ENCODE measurements around the gene POU6F2. TPM values are rescaled to one million over a fixed set of nuclear protein-coding genes. Genes with fewer than 3 reads are reported as not detected.

Gene POU6F2
- total and polyA plus RNA-seq, 8 donors = 0.37 TPM; not detected in 7

- Histone ChIP-seq H3K4me3 (no peak overlapping the region), H3K4me1 (no peaks in the 10 kb centered on the region), H3K36me3 (no peaks in the 10 kb centered on the region), H3K27me3 (no peaks in the 10 kb centered on the region), H3K27ac (no peak overlapping the region), H3K9me3 (no peaks in the 10 kb centered on the region)
- DNase-seq = no peak
- TF ChIP-seq EP300 (IDR thresholded peaks at IDR 0.05) (no peak), POLR2AphosphoS5 (IDR thresholded peaks at IDR 0.05) (no peak), CTCF (IDR thresholded peaks at IDR 0.05) (no peak), POLR2A (IDR thresholded peaks at IDR 0.05) (no peak)
- intact Hi-C loops (cut with DNase I; ENCODE audit: low total_unique reads) = no loop called here
- 73 to 77% (median 76%) methylated on average over 3 of the region's 3 CpGs for WGBS, 5 donors
Observed at GRCh38 chr7:39288303-39288702, 310.6 kb downstream of the POU6F2 start.

- 51 to 60% (median 58%) methylated on average over 10 of the region's 10 CpGs for WGBS, 5 donors
- Histone ChIP-seq H3K27ac (no peak overlapping the region), H3K4me1 (no peaks in the 10 kb centered on the region), H3K4me3 (no peak overlapping the region), H3K9me3 (no peaks in the 10 kb centered on the region), H3K36me3 (no peaks in the 10 kb centered on the region), H3K27me3 (no peaks in the 10 kb centered on the region)
- DNase-seq = peak in 1 of 2 donors; percentile 9
- TF ChIP-seq CTCF (IDR thresholded peaks at IDR 0.05) = no peak
- no peak for TF ChIP-seq POLR2A (IDR thresholded peaks at IDR 0.05)
- no peak for TF ChIP-seq POLR2AphosphoS5 (IDR thresholded peaks at IDR 0.05)
- TF ChIP-seq EP300 (IDR thresholded peaks at IDR 0.05) = no peak
- intact Hi-C loops (cut with DNase I; ENCODE audit: low total_unique reads) = no loop called here
Observed at GRCh38 chr7:39291628-39292410, 314.1 kb downstream of the POU6F2 start.

GRCh38 chr7:39293056-39293823 lies 315.5 kb downstream of the POU6F2 start:
- WGBS, 5 donors = 78 to 84% (median 81%) methylated on average over 25 to 26 of the region's 26 CpGs
- TF ChIP-seq CTCF (IDR thresholded peaks at IDR 0.05) (no peak), POLR2A (IDR thresholded peaks at IDR 0.05) (no peak), EP300 (IDR thresholded peaks at IDR 0.05) (no peak), POLR2AphosphoS5 (IDR thresholded peaks at IDR 0.05) (no peak)
- Histone ChIP-seq H3K9me3 (no peaks in the 10 kb centered on the region), H3K27ac (no peak overlapping the region), H3K4me1 (no peaks in the 10 kb centered on the region), H3K36me3 (no peaks in the 10 kb centered on the region), H3K27me3 (no peaks in the 10 kb centered on the region), H3K4me3 (no peak overlapping the region)
- no peak for DNase-seq
- intact Hi-C loops (cut with DNase I; ENCODE audit: low total_unique reads) = no loop called here

GRCh38 chr7:39294022-39294421 lies 316.3 kb downstream of the POU6F2 start:
- Histone ChIP-seq H3K9me3 (no peaks in the 10 kb centered on the region), H3K4me1 (no peaks in the 10 kb centered on the region), H3K4me3 (no peak overlapping the region), H3K36me3 (no peaks in the 10 kb centered on the region), H3K27ac (no peak overlapping the region), H3K27me3 (no peaks in the 10 kb centered on the region)
- no peak for DNase-seq
- intact Hi-C loops (cut with DNase I; ENCODE audit: low total_unique reads) = no loop called here
- TF ChIP-seq POLR2A (IDR thresholded peaks at IDR 0.05) (no peak), CTCF (IDR thresholded peaks at IDR 0.05) (no peak), POLR2AphosphoS5 (IDR thresholded peaks at IDR 0.05) (no peak), EP300 (IDR thresholded peaks at IDR 0.05) (no peak)
- 89 to 98% (median 93%) methylated on average over 4 of the region's 4 CpGs for WGBS, 5 donors
